ENCODE data around the gene RUNDC1.

RUNDC1 gene

DNA sequence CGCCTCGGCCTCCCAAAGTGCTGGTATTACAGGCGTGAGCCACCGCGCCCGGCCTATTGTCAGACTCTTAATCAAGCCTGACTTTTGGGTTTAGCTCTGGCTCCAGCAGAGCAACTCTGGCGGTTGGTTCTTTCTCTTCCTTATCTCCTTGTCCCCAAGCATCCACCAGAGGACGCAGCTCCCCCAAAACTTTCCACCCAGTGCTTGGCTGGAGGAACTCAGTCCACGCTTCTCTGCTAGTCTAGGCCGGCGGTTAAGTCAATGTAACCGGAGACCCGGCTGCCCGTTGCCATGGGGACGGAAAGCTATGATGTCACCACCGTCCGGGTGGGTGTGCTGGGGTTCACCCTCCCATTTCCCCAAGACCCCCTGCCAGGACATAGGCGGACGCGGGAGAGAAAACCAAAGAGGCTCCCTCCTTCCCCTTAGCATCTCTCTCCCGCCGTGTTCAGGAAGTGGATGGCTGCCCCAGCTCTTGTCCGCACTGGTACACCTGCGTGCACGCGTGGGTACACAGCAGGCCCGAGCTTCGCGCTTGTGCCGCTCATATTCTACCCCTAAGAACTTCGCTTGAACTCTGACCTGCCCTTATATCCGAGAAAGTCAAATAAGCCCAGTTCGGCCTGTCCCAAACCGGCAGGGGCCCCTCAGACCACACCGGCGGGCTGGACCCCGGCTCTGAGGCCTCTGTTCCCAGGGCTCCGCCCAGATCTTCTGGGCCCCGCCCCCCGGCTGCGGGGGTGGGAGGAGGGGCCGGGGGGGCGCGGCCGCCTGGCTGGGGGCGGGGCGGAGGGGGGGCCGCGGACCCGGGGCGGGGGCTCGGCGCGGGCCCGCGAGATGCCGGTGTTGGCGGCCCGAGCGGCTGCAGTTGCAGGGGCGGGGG, 44.3 kb downstream of the RUNDC1 start, which contains the start of gene RND2:
Gene RND2 (plus strand): TSS at position 825 of the 883 bp plus-strand sequence. CDS start 117 bp downstream, outside the sequence.
- TF ChIP-seq CTCF (conservative IDR thresholded peaks at IDR 0.05): peak; percentile 32; the same call in 1 of the 2 replicates
- no peak within 1 kb of the TSS for H3K27ac ChIP-seq

DNA sequence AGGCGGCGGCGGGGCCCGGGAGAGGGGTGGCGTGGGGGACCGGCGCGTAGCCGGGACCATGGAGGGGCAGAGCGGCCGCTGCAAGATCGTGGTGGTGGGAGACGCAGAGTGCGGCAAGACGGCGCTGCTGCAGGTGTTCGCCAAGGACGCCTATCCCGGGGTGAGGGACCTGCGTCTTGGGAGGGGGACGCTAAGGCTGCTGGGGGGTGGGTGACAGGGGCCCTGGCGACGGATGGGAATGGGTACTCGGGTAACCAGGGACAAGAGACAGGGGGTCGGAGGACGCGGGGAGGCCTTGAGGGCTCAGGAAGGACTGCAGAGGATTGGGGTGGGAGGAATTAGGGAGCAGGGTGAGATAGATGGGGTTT, 44.9 kb downstream of the RUNDC1 start:
- no peak for TF ChIP-seq CTCF (conservative IDR thresholded peaks at IDR 0.05)
- H3K27ac ChIP-seq: no peak overlapping the region

DNA sequence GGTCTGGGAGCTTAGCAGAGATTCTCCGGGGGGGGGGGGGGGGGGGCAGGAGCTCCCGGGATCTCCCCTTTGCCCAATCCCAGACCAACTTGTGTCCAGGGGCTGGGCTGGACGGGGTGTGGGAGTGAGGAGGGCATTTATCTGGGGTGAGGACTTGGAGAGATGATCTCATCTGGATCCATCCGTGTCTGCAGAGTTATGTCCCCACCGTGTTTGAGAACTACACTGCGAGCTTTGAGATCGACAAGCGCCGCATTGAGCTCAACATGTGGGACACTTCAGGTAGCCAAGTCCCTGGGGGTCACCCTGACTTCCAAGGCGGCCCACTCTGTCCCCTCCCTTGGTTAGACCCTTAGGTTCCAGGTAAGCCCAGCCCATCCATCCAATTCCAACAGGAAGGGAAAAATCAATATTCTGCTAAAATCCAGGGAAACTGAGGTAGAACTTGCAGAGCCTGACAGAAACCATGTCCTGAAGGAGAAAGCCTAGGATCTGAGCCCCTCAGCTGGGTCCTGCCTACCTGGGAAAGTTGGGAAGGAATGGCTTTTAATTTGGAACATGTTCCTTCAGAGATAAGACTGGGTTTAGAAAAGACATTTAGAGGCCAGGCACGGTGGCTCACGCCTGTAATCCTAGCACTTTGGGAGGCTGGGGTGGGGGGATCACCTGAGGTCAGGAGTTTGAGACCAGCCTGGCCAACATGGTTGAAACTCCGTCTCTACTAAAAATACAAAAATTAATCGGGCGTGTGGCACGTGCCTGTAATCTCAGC, 45.6 kb downstream of the RUNDC1 start:
- no peak overlapping the region for H3K27ac ChIP-seq
- no peak for TF ChIP-seq CTCF (conservative IDR thresholded peaks at IDR 0.05)

- no peak for TF ChIP-seq CTCF (conservative IDR thresholded peaks at IDR 0.05)
- no peak overlapping the region for H3K27ac ChIP-seq
Measured at GRCh38 chr17:43026595-43026994, 46.2 kb downstream of the RUNDC1 start.

GRCh38 chr17:43027091-43028032, 47.0 kb downstream of the RUNDC1 start:
- TF ChIP-seq CTCF (conservative IDR thresholded peaks at IDR 0.05): no peak
- no peak overlapping the region for H3K27ac ChIP-seq

DNA sequence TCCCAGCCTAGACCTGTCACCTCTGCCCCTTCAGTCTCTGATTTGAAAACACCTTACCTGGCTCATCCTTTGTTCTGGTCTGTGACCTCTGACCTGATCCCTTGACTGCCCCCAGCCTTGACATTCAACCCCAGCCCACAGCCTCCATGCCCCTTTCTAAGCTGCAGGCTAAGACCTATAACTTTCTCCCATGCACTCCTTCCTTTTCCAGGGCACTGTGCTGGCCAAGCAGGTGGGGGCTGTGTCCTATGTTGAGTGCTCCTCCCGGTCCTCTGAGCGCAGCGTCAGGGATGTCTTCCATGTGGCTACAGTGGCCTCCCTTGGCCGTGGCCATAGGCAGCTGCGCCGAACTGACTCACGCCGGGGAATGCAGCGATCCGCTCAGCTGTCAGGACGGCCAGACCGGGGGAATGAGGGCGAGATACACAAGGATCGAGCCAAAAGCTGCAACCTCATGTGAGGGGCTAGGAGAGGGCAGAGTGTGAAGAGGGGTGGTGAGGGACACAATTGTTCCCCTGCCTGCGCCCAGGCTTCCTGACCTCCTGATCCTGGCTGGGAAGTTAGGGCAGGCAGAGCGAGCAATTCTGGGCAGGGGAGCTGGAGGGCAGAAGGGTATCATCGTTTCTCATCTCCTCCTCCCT, 48.0 kb downstream of the RUNDC1 start:
- TF ChIP-seq CTCF (conservative IDR thresholded peaks at IDR 0.05): no peak

More for the DNA sequence above, 48.0 kb downstream of the RUNDC1 start:
- H3K27ac ChIP-seq: no peak overlapping the region

Data from VCaP (cell line).